DOHH2 (cell line): Measurements from ENCODE around the gene NKX2-4.
"Not testable (repeated sequence)": the region's sequence is repeated elsewhere in the genome, so short reads cannot be mapped to it uniquely, and the experiment has no call there.

Source experiments
- H3F3A ChIP-seq: fragments of 200-600 bp; sonication (generic), shearing (Covaris generic); 2 replicates; pipeline ENCODE4 v1.6.0; 2016; ENCODE audit warnings: antibody characterized with exemption, mild to moderate bottlenecking; ENCODE audit not compliant: control insufficient read depth, insufficient read depth
- H3K27ac ChIP-seq: fragments of 200-600 bp; sonication (generic); 2 replicates; pipeline ENCODE4 v1.5.1; 2014; ENCODE audit warnings: low read depth, mild to moderate bottlenecking, low read length, moderate library complexity
- H3K27me3 ChIP-seq: fragments of 200-600 bp; sonication (generic); 2 replicates; pipeline ENCODE4 v1.6.1; 2014; ENCODE audit warnings: mild to moderate bottlenecking, low read length, mixed read lengths; ENCODE audit not compliant: control insufficient read depth
- H3K36me3 ChIP-seq: fragments of 200-600 bp; sonication (generic); 2 replicates; pipeline ENCODE4 v1.6.1; 2014; ENCODE audit warnings: mild to moderate bottlenecking, low read length, moderate library complexity, mixed read lengths; ENCODE audit not compliant: control insufficient read depth
- H3K4me1 ChIP-seq: fragments of 200-600 bp; sonication (generic); 2 replicates; pipeline ENCODE4 v1.6.1; 2014; ENCODE audit warnings: mild to moderate bottlenecking, low read length, mixed read lengths; ENCODE audit not compliant: control insufficient read depth
- H3K4me2 ChIP-seq: fragments of 200-600 bp; sonication (generic); 2 replicates; pipeline ENCODE4 v1.6.0; 2014; ENCODE audit warnings: mild to moderate bottlenecking, low read length, moderate library complexity
- H3K4me3 ChIP-seq: fragments of 200-600 bp; sonication (generic); 2 replicates; pipeline ENCODE4 v1.5.1; 2014; ENCODE audit warnings: mild to moderate bottlenecking, low read length, mixed read lengths
- H3K79me2 ChIP-seq: fragments of 200-600 bp; sonication (generic); 2 replicates; pipeline ENCODE4 v1.6.1; 2014; ENCODE audit warnings: mild to moderate bottlenecking, low read length, mixed read lengths; ENCODE audit not compliant: control insufficient read depth
- H3K9me2 ChIP-seq: fragments of 200-600 bp; sonication (generic); replicated peaks from 2 replicates; pipeline ENCODE4 v1.6.1; 2014; ENCODE audit warnings: mild to moderate bottlenecking, low read length, mixed read lengths; ENCODE audit not compliant: control insufficient read depth
- H3K9me3 ChIP-seq: fragments of 200-600 bp; sonication (generic); 2 replicates; pipeline ENCODE4 v1.6.1; 2014; ENCODE audit warnings: antibody characterized with exemption, low read length, mixed read lengths; ENCODE audit not compliant: control insufficient read depth, insufficient read depth
- H4K20me1 ChIP-seq: fragments of 200-600 bp; sonication (generic); 2 replicates; pipeline ENCODE4 v1.6.0; 2014; ENCODE audit warnings: low read depth, mild to moderate bottlenecking, antibody characterized with exemption, low read length, moderate library complexity; ENCODE audit not compliant: control insufficient read depth, insufficient read depth
- EZH2phosphoT487 ChIP-seq: fragments of 200-600 bp; sonication (generic); IDR thresholded peaks from 2 replicates; pipeline ENCODE4 v1.6.1; 2017; ENCODE audit warnings: borderline replicate concordance, mild to moderate bottlenecking, antibody characterized with exemption, low read length, moderate library complexity, mixed read lengths
- TF ChIP-seq, protein P1 (sequence below): fragments of 200-600 bp; sonication (generic); IDR thresholded peaks from one replicate; pipeline ENCODE4 v1.5.1; 2014; ENCODE audit warnings: antibody characterized with exemption, mild to moderate bottlenecking, low read depth, low read length; ENCODE audit not compliant: poor library complexity, severe bottlenecking

The NKX2-4 gene

DNA sequence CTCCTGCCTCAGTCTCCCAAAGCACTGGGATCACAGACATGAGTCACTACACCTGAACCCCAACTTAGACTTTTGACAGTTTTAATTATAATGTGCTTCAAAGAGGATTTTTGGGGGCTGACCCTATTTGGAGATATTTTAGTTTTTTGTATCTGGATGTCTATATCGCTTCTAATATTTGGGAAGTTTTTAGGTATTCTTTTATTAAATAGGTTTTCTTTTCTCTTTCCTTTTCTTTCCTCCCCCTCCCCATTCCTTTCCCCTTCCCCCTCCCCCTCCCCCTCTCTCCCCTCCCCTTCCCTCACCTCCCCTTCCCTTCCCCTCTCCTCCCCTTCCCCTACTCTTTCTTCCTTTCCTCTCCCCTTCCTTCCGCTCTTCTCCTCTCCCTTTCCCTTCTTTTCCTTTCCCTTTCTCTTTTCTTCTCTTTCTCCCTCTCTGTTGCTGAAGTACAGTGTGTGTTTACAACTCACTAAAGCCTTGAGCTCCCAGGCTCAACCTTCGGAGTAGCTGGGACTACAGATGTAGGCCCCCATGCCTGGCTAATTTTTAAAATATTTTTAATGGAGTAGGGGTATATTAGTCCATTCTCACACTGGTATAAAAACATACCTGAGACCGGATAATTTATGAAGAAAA, 24.4 kb upstream of the NKX2-4 start:
- Histone ChIP-seq H3K9me2 (no peaks in the 10 kb centered on the region), H4K20me1 (no peaks in the 10 kb centered on the region), H3K4me1 (no peaks in the 10 kb centered on the region), H3K4me3 (no peak overlapping the region), H3F3A (no peaks in the 10 kb centered on the region), H3K4me2 (no peak overlapping the region), H3K79me2 (no peaks in the 10 kb centered on the region), H3K27ac (no peak overlapping the region), H3K27me3 (no peaks in the 10 kb centered on the region), H3K9me3 (peaks cover 4% of the 10 kb centered on the region; the same call in 1 of the 2 replicates), H3K36me3 (no peaks in the 10 kb centered on the region)
- no peak for TF ChIP-seq EZH2phosphoT487
- TF ChIP-seq, protein P1, sequence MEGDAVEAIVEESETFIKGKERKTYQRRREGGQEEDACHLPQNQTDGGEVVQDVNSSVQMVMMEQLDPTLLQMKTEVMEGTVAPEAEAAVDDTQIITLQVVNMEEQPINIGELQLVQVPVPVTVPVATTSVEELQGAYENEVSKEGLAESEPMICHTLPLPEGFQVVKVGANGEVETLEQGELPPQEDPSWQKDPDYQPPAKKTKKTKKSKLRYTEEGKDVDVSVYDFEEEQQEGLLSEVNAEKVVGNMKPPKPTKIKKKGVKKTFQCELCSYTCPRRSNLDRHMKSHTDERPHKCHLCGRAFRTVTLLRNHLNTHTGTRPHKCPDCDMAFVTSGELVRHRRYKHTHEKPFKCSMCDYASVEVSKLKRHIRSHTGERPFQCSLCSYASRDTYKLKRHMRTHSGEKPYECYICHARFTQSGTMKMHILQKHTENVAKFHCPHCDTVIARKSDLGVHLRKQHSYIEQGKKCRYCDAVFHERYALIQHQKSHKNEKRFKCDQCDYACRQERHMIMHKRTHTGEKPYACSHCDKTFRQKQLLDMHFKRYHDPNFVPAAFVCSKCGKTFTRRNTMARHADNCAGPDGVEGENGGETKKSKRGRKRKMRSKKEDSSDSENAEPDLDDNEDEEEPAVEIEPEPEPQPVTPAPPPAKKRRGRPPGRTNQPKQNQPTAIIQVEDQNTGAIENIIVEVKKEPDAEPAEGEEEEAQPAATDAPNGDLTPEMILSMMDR: no peak

DNA sequence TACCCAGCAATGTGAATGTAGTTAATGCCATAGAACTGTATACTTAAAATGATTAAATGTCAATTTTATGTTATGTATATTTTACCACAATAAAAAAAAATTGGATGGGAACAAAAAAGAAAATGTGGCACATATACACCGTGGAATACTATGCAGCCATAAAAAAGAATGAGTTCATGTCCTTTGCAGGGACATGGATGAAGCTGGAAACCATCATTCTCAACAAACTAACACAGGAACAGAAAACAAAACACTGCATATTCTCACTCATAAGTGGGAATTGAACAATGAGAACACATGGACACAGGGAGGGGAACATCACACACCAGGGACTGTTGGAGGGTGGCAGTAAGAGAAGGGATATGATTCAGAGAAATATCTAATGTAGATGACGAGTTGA, 21.8 kb upstream of the NKX2-4 start:
- not testable (repeated sequence) for H3K9me2 ChIP-seq, H3F3A ChIP-seq, H3K36me3 ChIP-seq, H3K4me3 ChIP-seq, H3K79me2 ChIP-seq, H3K4me2 ChIP-seq, H3K27ac ChIP-seq, H3K27me3 ChIP-seq, H4K20me1 ChIP-seq, H3K9me3 ChIP-seq, H3K4me1 ChIP-seq

DNA sequence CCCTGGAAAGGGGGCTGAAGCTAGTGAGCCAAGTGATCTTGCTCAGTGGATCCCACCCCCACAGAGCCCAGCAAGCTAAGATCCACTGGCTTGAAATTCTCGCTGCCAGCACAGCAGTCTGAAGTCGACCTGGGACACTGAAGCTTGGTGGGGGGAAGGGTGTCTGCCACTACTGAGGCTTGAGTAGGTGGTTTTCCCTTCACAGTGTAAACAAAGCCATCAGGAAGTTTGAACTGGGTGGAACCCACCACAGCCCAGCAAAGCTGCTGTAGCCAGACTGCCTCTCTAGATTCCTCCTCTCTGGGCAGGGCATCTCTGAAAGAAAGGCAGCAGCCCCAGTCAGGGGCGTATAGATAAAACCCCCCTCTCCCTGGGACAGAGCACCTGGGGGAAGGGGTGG, 16.7 kb upstream of the NKX2-4 start:
- not testable (repeated sequence) for H3K9me2 ChIP-seq, H3K4me3 ChIP-seq, H3K4me2 ChIP-seq, H3K4me1 ChIP-seq, H3K27ac ChIP-seq, H3K79me2 ChIP-seq, H3F3A ChIP-seq, H4K20me1 ChIP-seq, H3K9me3 ChIP-seq, H3K36me3 ChIP-seq, H3K27me3 ChIP-seq

DNA sequence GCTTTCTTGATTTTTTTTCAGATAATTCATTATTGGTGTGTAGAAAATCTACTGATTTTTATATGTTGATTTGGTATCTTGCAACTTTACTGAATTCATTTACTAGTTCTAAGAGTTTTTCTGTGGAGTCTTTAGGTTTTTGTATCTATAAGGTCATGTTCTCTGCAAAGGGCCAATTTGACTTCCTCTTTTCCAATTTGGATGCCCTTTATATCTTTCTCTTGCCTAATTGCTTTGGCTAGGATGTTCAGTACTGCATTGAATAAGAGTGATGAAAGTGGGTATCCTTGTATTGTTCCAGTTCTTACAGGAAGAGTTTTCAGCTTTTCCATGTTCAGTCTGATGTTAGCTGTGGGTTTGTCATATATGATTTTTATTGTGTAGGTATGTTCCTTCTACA, 14.4 kb upstream of the NKX2-4 start:
- Histone ChIP-seq H3K27me3 (no peaks in the 10 kb centered on the region), H3K4me2 (no peak overlapping the region), H3K36me3 (no peaks in the 10 kb centered on the region), H3K4me1 (no peaks in the 10 kb centered on the region), H3K79me2 (no peaks in the 10 kb centered on the region), H3K9me2 (no peaks in the 10 kb centered on the region), H3K27ac (no peak overlapping the region), H4K20me1 (no peaks in the 10 kb centered on the region), H3F3A (no peaks in the 10 kb centered on the region), H3K9me3 (no peaks in the 10 kb centered on the region), H3K4me3 (no peak overlapping the region)
- TF ChIP-seq EZH2phosphoT487: no peak
- TF ChIP-seq, protein P1: no peak
